H1 (cell line): ENCODE measurements around the gene ARRDC2. TPM values are rescaled to one million over a fixed set of nuclear protein-coding genes. Genes with fewer than 3 reads are reported as not detected.

Experiments used
- CTCF ChIA-PET: fragments of 300-600 bp; sonication (Branson Sonifier 250); formaldehyde crosslinking; loops from one replicate; lab custom pipeline; 2021; ENCODE audit not compliant: partially characterized antibody; lab: Charles Lee
- POLR2A ChIA-PET: fragments of 300-600 bp; sonication (Branson Sonifier 250); formaldehyde crosslinking; loops from one replicate; lab custom pipeline; 2021; ENCODE audit warnings: inconsistent platforms; ENCODE audit not compliant: partially characterized antibody; lab: Charles Lee
- DNase-seq, 2 experiments: peaks; one replicate each; pipeline versions ENCODE4 v3.0.0 to v3.0.0-alpha.2; 2010 to 2022; ENCODE audit warnings: low spot score in 2 of 2, low read depth in 1 of 2, mixed read lengths in 1 of 2
- FAIRE-seq: peaks from 2 replicates; lab custom pipeline; 2011; peaks lifted over from hg19 to GRCh38; lab: Jason Lieb, UNC
- H2AFZ ChIP-seq: 2 replicates; pipeline ENCODE4 v1.8.1; 2012; ENCODE audit warnings: low read length, inconsistent platforms
- H2AK5ac ChIP-seq: 2 replicates; pipeline ENCODE4 v1.6.1; 2013; ENCODE audit warnings: low read depth, low read length
- H2BK120ac ChIP-seq: replicated peaks from 2 replicates; pipeline ENCODE3; 2013; ENCODE audit warnings: low read depth, low read length, inconsistent platforms
- H2BK12ac ChIP-seq: 2 replicates; pipeline ENCODE4 v1.6.1; 2013; ENCODE audit warnings: low read depth, low read length
- H2BK15ac ChIP-seq: 2 replicates; pipeline ENCODE4 v1.6.1; 2013; ENCODE audit warnings: low read length
- H2BK20ac ChIP-seq: 2 replicates; pipeline ENCODE4 v1.6.1; 2013; ENCODE audit warnings: low read length
- H2BK5ac ChIP-seq: 2 replicates; pipeline ENCODE4 v1.6.1; 2013; ENCODE audit warnings: low read depth, low read length
- H3K14ac ChIP-seq: 2 replicates; pipeline ENCODE4 v1.6.1; 2013; ENCODE audit warnings: inconsistent platforms; ENCODE audit not compliant: insufficient read length
- H3K18ac ChIP-seq: 2 replicates; pipeline ENCODE4 v1.6.1; 2013; ENCODE audit warnings: low read length; ENCODE audit errors: extremely low read depth
- H3K23ac ChIP-seq: 2 replicates; pipeline ENCODE4 v1.6.1; 2013; ENCODE audit warnings: inconsistent platforms; ENCODE audit not compliant: insufficient read length
- H3K23me2 ChIP-seq: 2 replicates; pipeline ENCODE4 v1.6.1; 2013; ENCODE audit warnings: low read depth, low read length
- H3K27ac ChIP-seq: 2 replicates; pipeline ENCODE4 v1.6.1; 2011; ENCODE audit warnings: low read depth, low read length, inconsistent platforms
- H3K27me3 ChIP-seq, 4 experiments: replicated peaks in 1 of 4; 1 replicate in 1 of 4; 2 replicates in 3 of 4; pipeline versions ENCODE4 v1.6.1 to v1.8.1; 2011 to 2013; ENCODE audit warnings: low read length in 3 of 4, mild to moderate bottlenecking in 3 of 4, inconsistent platforms in 2 of 4, mixed read lengths in 2 of 4, moderate library complexity in 1 of 4; ENCODE audit not compliant: control insufficient read depth in 3 of 4, insufficient read depth in 3 of 4; ENCODE audit errors: extremely low read depth in 1 of 4
- H3K36me3 ChIP-seq, 4 experiments: 2 replicates each; pipeline versions ENCODE4 v1.6.1 to v1.8.1; 2011 to 2013; ENCODE audit warnings: mild to moderate bottlenecking in 4 of 4, low read length in 3 of 4, moderate library complexity in 2 of 4, control low read depth in 1 of 4, inconsistent platforms in 1 of 4; ENCODE audit not compliant: insufficient read depth in 4 of 4, control insufficient read depth in 2 of 4
- H3K4ac ChIP-seq: replicated peaks from 2 replicates; pipeline ENCODE3; 2013; ENCODE audit warnings: low read length, low read depth, mixed read lengths, inconsistent platforms; ENCODE audit not compliant: insufficient read length
- H3K4me1 ChIP-seq, 4 experiments: replicated peaks in 1 of 4; 1 replicate in 1 of 4; 2 replicates in 3 of 4; pipeline versions ENCODE4 v1.6.1 to v1.8.1; 2011 to 2013; ENCODE audit warnings: low read length in 3 of 4, inconsistent platforms in 2 of 4, mixed read lengths in 1 of 4; ENCODE audit not compliant: insufficient read depth in 4 of 4, control insufficient read depth in 3 of 4
- H3K4me2 ChIP-seq, 2 experiments: 2 replicates each; pipeline versions ENCODE4 v1.6.1 to v1.8.1; 2011 to 2013; ENCODE audit warnings: low read depth in 2 of 2, low read length in 2 of 2, control low read depth in 1 of 2, inconsistent platforms in 1 of 2, mild to moderate bottlenecking in 1 of 2; ENCODE audit not compliant: insufficient read depth in 1 of 2
- H3K4me3 ChIP-seq, 4 experiments: fragments of 200-600, 300-600 bp in 1 of 4; sonication (generic), shearing (Covaris generic), sonication (Bioruptor Twin) in 1 of 4; 2 replicates each; pipeline versions ENCODE4 v1.5.1 to v1.8.1; 2011 to 2016; ENCODE audit warnings: low read length in 4 of 4, low read depth in 3 of 4, control low read depth in 2 of 4, inconsistent platforms in 2 of 4, mild to moderate bottlenecking in 2 of 4, mixed read lengths in 1 of 4, moderate library complexity in 1 of 4; ENCODE audit not compliant: insufficient read depth in 2 of 4; ENCODE audit errors: extremely low read depth in 1 of 4
- H3K56ac ChIP-seq: replicated peaks from 2 replicates; pipeline ENCODE3; 2013; ENCODE audit warnings: low read depth, mild to moderate bottlenecking, mixed read lengths, low read length, inconsistent platforms; ENCODE audit not compliant: insufficient read length
- H3K79me1 ChIP-seq: 2 replicates; pipeline ENCODE4 v1.6.1; 2013; ENCODE audit warnings: low read depth, low read length, control low read depth
- H3K79me2 ChIP-seq, 2 experiments: 2 replicates each; pipeline versions ENCODE4 v1.6.1 to v1.8.1; 2012 to 2013; ENCODE audit warnings: low read length in 2 of 2, mild to moderate bottlenecking in 2 of 2, inconsistent platforms in 1 of 2; ENCODE audit not compliant: insufficient read depth in 2 of 2, control insufficient read depth in 1 of 2
- H3K9ac ChIP-seq, 4 experiments: replicated peaks in 1 of 4; 1 replicate in 1 of 4; 2 replicates in 3 of 4; pipeline versions ENCODE4 v1.6.1 to v1.8.1; 2011 to 2013; ENCODE audit warnings: low read depth in 3 of 4, low read length in 3 of 4, control low read depth in 2 of 4, mild to moderate bottlenecking in 2 of 4, moderate library complexity in 2 of 4, inconsistent platforms in 1 of 4; ENCODE audit errors: extremely low read depth in 1 of 4
- H3K9me3 ChIP-seq, 2 experiments: 2 replicates each; pipeline versions ENCODE4 v1.6.1 to v1.8.1; 2012 to 2013; ENCODE audit warnings: mild to moderate bottlenecking in 2 of 2, moderate library complexity in 2 of 2, control low read depth in 1 of 2, inconsistent platforms in 1 of 2, low read depth in 1 of 2, low read length in 1 of 2, mixed read lengths in 1 of 2; ENCODE audit not compliant: insufficient read depth in 2 of 2
- H4K20me1 ChIP-seq, 2 experiments: replicated peaks in 1 of 2; 2 replicates each; pipeline versions ENCODE3 to v1.8.1; 2011 to 2013; ENCODE audit warnings: inconsistent platforms in 2 of 2, low read length in 2 of 2, mild to moderate bottlenecking in 1 of 2; ENCODE audit not compliant: insufficient read depth in 2 of 2, control insufficient read depth in 1 of 2
- H4K5ac ChIP-seq: 2 replicates; pipeline ENCODE4 v1.6.1; 2013; ENCODE audit warnings: low read length, low read depth, mixed read lengths, inconsistent platforms; ENCODE audit not compliant: insufficient read length
- H4K8ac ChIP-seq: 2 replicates; pipeline ENCODE4 v1.8.0; 2013; ENCODE audit warnings: mild to moderate bottlenecking, moderate library complexity, low read length, inconsistent platforms; ENCODE audit not compliant: insufficient read depth; ENCODE audit errors: extremely low read depth
- H4K91ac ChIP-seq: replicated peaks from 2 replicates; pipeline ENCODE3; 2013; ENCODE audit warnings: low read length, mixed read lengths, inconsistent platforms; ENCODE audit not compliant: insufficient read length
- ASH2L ChIP-seq: fragments of 200-600, 300-600 bp; sonication (generic); IDR thresholded peaks from one replicate; pipeline ENCODE4 v1.7.1; 2017; ENCODE audit warnings: low read length
- BRCA1 ChIP-seq: IDR thresholded peaks from 2 replicates; pipeline ENCODE4 v1.6.1; 2012; ENCODE audit warnings: low read depth, low read length, improper control_type of control experiment
- CTBP2 ChIP-seq: IDR thresholded peaks from 2 replicates; pipeline ENCODE4 v1.7.0; 2011; ENCODE audit warnings: borderline replicate concordance, mild to moderate bottlenecking, moderate library complexity, mixed read lengths, low read length; ENCODE audit not compliant: insufficient read depth, insufficient read length
- FOSL1 ChIP-seq: IDR thresholded peaks from 2 replicates; pipeline ENCODE4 v1.6.1; 2011; ENCODE audit warnings: mild to moderate bottlenecking, low read depth, low read length, moderate library complexity; ENCODE audit not compliant: insufficient read depth
- GTF2F1 ChIP-seq: IDR thresholded peaks from 2 replicates; pipeline ENCODE4 v1.6.1; 2012; ENCODE audit warnings: low read depth, low read length, improper control_type of control experiment, borderline replicate concordance
- POLR2A ChIP-seq, 2 experiments: IDR thresholded peaks; 1 replicate in 1 of 2; 2 replicates in 1 of 2; pipeline ENCODE4 v1.6.1; 2011; ENCODE audit warnings: low read depth in 2 of 2, low read length in 2 of 2, mild to moderate bottlenecking in 2 of 2; ENCODE audit errors: control extremely low read depth in 1 of 2
- WGBS, 2 experiments: shearing (Covaris generic) in 1 of 2; methylation state at CpG; one replicate each; pipeline versions ENCODE4 v1.1.6 to v1.1.7; 2013 to 2015; ENCODE audit warnings: low lambda C conversion rate in 2 of 2, mixed read lengths in 2 of 2, inconsistent platforms in 1 of 2, low coverage in 1 of 2, missing lambda C conversion rate in 1 of 2; ENCODE audit not compliant: insufficient replicate concordance in 2 of 2, insufficient coverage in 1 of 2, insufficient read length in 1 of 2; ENCODE audit errors: extremely low coverage in 1 of 2, missing lambda C conversion rate in 1 of 2; 5-methylcytosine and 5-hydroxymethylcytosine counted together
- polyA plus RNA-seq, 7 experiments: library from polyadenylated mRNA; depleted of rRNA in 3 of 7; stranded (reverse) in 5 of 7; unstranded in 2 of 7; fragments of >200 nt in 5 of 7; fragments of 200-250 nt in 2 of 7; gene quantifications; 1 replicate in 5 of 7; 2 replicates in 1 of 7; 4 replicates in 1 of 7; pipeline versions ENCODE4 v1.2.1 to v1.2.3, GENCODE V29; 2011 to 2013; ENCODE audit warnings: missing spikeins in 2 of 7, mixed read lengths in 2 of 7
- total RNA-seq: library from RNA; stranded (reverse); fragmentation: NEBNext Ultra II Directional; extraction: Animal tissue kit (Norgen Biotek cat#: 25700); gene quantifications from 2 replicates; pipeline ENCODE4 v1.2.1, GENCODE V29; 2021

Gene ARRDC2
- total and polyA plus RNA-seq, 2 of the 8 experiments (the other 6 are each of a cell fraction or from before 2014, with no cell fraction given) = 5.4 to 6.9 TPM

- no peaks in the 10 kb centered on the region for H3K79me2 ChIP-seq
- H3K18ac ChIP-seq = no peak overlapping the region
- no peak overlapping the region for H3K4me3 ChIP-seq
- POLR2A ChIA-PET = interaction anchor here (0.7 kb wide), 1 partner anchor 160 kb away, joined by 3 read pairs; no protein-coding TSS in a partner anchor
- H3K4ac ChIP-seq = no peak overlapping the region
- H3K4me2 ChIP-seq = no peak overlapping the region
- CTCF ChIA-PET = interaction anchor here (0.6 to 1.8 kb wide), 4 partner anchors 11 to 306 kb away, joined by 3 to 5 read pairs (median 3); no protein-coding TSS in a partner anchor
- H3K4me1 ChIP-seq = peaks cover 0 to 4% (median 2%) of the 10 kb centered on the region in 4 experiments; a peak in 1 of 7 replicates
- no peak overlapping the region for H4K5ac ChIP-seq
- no peaks in the 10 kb centered on the region for H4K20me1 ChIP-seq
- no peak overlapping the region for H2AK5ac ChIP-seq
- no peak overlapping the region for H3K27ac ChIP-seq
- H2BK15ac ChIP-seq = peak overlapping the region; percentile 81; the same call in 1 of the 2 replicates
- H2AFZ ChIP-seq = no peak overlapping the region
- H3K23me2 ChIP-seq = no peaks in the 10 kb centered on the region
- no peaks in the 10 kb centered on the region for H3K79me1 ChIP-seq
- H2BK120ac ChIP-seq = no peak overlapping the region
- no peak overlapping the region for H3K9ac ChIP-seq
- H4K91ac ChIP-seq = peak overlapping the region; percentile 85
- H3K56ac ChIP-seq = no peak overlapping the region
- H3K23ac ChIP-seq = no peak overlapping the region
- FAIRE-seq (no peak), DNase-seq (no peak)
- H3K36me3 ChIP-seq = no peaks in the 10 kb centered on the region
- H3K27me3 ChIP-seq = no peaks in the 10 kb centered on the region
- peak overlapping the region; percentile 95; the same call in 1 of the 2 replicates for H4K8ac ChIP-seq
- H2BK12ac ChIP-seq = peak overlapping the region; percentile 60; the same call in 1 of the 2 replicates
- no peak overlapping the region for H2BK5ac ChIP-seq
- 84% methylated on average over 9 of the region's 16 CpGs; no CpG with 5 or more reads in 1 of the 2 experiments for WGBS, 2 experiments
- H3K14ac ChIP-seq = no peak overlapping the region
- TF ChIP-seq CTBP2 = no peak
- no peak for TF ChIP-seq POLR2A (IDR thresholded peaks at IDR 0.05; ENCODE audit: control extremely low read depth in 1 of 2, low read depth in 2 of 2, low read length in 2 of 2)
- TF ChIP-seq BRCA1 = no peak
- TF ChIP-seq ASH2L = no peak
- no peak for TF ChIP-seq GTF2F1
- no peak for TF ChIP-seq FOSL1
- 0 out of 2 replicates have a peak overlapping the region, but pooled peaks have one; percentile 48 for H2BK20ac ChIP-seq
- no peaks in the 10 kb centered on the region for H3K9me3 ChIP-seq
Observed at GRCh38 chr19:18020212-18021085, 12.5 kb downstream of the ARRDC2 start.
